Measurements from ENCODE around the gene WDR41. TPM values are rescaled to one million over a fixed set of nuclear protein-coding genes. Genes with fewer than 3 reads are reported as not detected.

WDR41 gene
- total RNA-seq, 1 experiment from 2014 or later, result 39.8 TPM

GRCh38 chr5:77409870-77410621 lies 82.1 kb downstream of the WDR41 start:
- DNase-seq (ENCODE audit: low spot score), result no peak
- no peak for ATAC-seq
- Mint-ChIP-seq H3K4me3 (no peak overlapping the region), H3K4me1 (no peaks in the 10 kb centered on the region), H3K27ac (no peak overlapping the region), H3K27me3 (ENCODE audit: low read depth) (no peaks in the 10 kb centered on the region), H3K36me3 (no peaks in the 10 kb centered on the region), H3K9me3 (no peaks in the 10 kb centered on the region)
- CTCF ChIA-PET, result interaction anchor here (0.9 kb wide), 1 partner anchor 82 kb away, joined by 3 read pairs; the partner anchor contains the start of gene WDR41
- POLR2A ChIA-PET, result no interaction called here
- TF ChIP-seq E2F4 (CRISPR knock-in tag; IDR thresholded peaks at IDR 0.05; ENCODE audit: borderline replicate concordance, low read depth) (no peak), HMGXB4 (CRISPR knock-in tag; IDR thresholded peaks at IDR 0.05) (no peak), TCF7 (CRISPR knock-in tag; IDR thresholded peaks at IDR 0.05; ENCODE audit: low read depth) (no peak), GTF2I (CRISPR knock-in tag; conservative IDR thresholded peaks at IDR 0.05) (no peak), GRHL2 (CRISPR knock-in tag; IDR thresholded peaks at IDR 0.05; ENCODE audit: insufficient replicate concordance, severe bottlenecking) (no peak), TEAD1 (CRISPR knock-in tag; IDR thresholded peaks at IDR 0.05) (no peak), RELA (CRISPR knock-in tag; IDR thresholded peaks at IDR 0.05; ENCODE audit: borderline replicate concordance) (no peak), PRDM15 (CRISPR knock-in tag; IDR thresholded peaks at IDR 0.05) (no peak), GABPB1 (CRISPR knock-in tag; IDR thresholded peaks at IDR 0.05) (no peak), ZMAT4 (CRISPR knock-in tag; IDR thresholded peaks at IDR 0.05) (no peak), JUN (CRISPR knock-in tag; IDR thresholded peaks at IDR 0.05) (no peak), TP53 (CRISPR knock-in tag; IDR thresholded peaks at IDR 0.05) (no peak), ZNF232 (CRISPR knock-in tag; IDR thresholded peaks at IDR 0.05) (no peak), MYBL2 (CRISPR knock-in tag; IDR thresholded peaks at IDR 0.05) (no peak), NR1H2 (CRISPR knock-in tag; IDR thresholded peaks at IDR 0.05) (no peak), ATF3 (CRISPR knock-in tag; conservative IDR thresholded peaks at IDR 0.05) (no peak), ELF4 (CRISPR knock-in tag; IDR thresholded peaks at IDR 0.05; ENCODE audit: low read depth) (no peak), ETV6 (CRISPR knock-in tag; IDR thresholded peaks at IDR 0.05) (no peak)

GRCh38 chr5:77407152-77407551 lies 85.0 kb downstream of the WDR41 start:
- ATAC-seq (no peak), DNase-seq (ENCODE audit: low spot score) (no peak)
- ChIA-PET POLR2A (no interaction called here), CTCF (no interaction called here)
- no peaks in the 10 kb centered on the region for H3K4me1 Mint-ChIP-seq
- no peak for TF ChIP-seq NFE2L1 (CRISPR knock-in tag; IDR thresholded peaks at IDR 0.05)
- H3K9me3 Mint-ChIP-seq, result no peaks in the 10 kb centered on the region
- H3K27me3 Mint-ChIP-seq (ENCODE audit: low read depth), result no peaks in the 10 kb centered on the region
- no peaks in the 10 kb centered on the region for H3K36me3 Mint-ChIP-seq
- H3K4me3 Mint-ChIP-seq, result no peak overlapping the region
- no peak overlapping the region for H3K27ac Mint-ChIP-seq
